ENCODE data around the gene ITGA4. TPM values are rescaled to one million over a fixed set of nuclear protein-coding genes. Genes with fewer than 3 reads are reported as not detected.
"Not testable (repeated sequence)": the region's sequence is repeated elsewhere in the genome, so short reads cannot be mapped to it uniquely, and the experiment has no call there.

Gene ITGA4
- total RNA-seq (2014; rRNA removed; shearing (Covaris generic)), result 0.07 TPM in 1 of 2 replicates, not detected in the other
- polyA plus RNA-seq (2014; cell fraction: nucleus; rRNA removed), result 0.46 TPM in 1 of 2 replicates, not detected in the other

DNA sequence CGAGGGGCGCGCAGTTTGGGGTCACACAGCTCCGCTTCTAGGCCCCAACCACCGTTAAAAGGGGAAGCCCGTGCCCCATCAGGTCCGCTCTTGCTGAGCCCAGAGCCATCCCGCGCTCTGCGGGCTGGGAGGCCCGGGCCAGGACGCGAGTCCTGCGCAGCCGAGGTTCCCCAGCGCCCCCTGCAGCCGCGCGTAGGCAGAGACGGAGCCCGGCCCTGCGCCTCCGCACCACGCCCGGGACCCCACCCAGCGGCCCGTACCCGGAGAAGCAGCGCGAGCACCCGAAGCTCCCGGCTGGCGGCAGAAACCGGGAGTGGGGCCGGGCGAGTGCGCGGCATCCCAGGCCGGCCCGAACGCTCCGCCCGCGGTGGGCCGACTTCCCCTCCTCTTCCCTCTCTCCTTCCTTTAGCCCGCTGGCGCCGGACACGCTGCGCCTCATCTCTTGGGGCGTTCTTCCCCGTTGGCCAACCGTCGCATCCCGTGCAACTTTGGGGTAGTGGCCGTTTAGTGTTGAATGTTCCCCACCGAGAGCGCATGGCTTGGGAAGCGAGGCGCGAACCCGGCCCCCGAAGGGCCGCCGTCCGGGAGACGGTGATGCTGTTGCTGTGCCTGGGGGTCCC is at the start of gene ITGA4:
Gene ITGA4, plus strand, starts transcription at position 266 of the 620 bp plus-strand sequence. Its CDS starts 269 bp downstream, at position 535.
- DNase-seq (ENCODE audit: extremely low read depth, low read depth), result peak; percentile 18

DNA sequence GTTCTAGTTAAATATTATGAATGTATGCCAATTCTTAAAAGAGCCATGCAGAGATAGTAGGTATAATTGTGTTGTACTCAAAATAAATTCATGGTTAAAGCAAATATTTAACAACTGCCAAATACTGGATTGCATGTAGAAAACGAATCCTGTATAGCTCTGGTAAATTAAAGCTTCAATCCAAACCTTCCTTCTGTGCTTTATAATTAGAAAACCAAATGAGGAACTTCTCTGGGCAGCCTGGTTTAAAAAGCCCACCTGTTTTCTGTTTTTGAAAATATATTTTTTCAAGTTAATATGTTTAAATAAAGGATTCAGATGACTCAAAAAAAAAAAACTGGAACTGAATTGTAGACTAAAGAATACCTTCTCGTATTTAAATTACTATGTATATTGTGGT is 48.3 kb upstream of the ITGA4 start:
- no peak for DNase-seq (ENCODE audit: extremely low read depth, low read depth)

DNA sequence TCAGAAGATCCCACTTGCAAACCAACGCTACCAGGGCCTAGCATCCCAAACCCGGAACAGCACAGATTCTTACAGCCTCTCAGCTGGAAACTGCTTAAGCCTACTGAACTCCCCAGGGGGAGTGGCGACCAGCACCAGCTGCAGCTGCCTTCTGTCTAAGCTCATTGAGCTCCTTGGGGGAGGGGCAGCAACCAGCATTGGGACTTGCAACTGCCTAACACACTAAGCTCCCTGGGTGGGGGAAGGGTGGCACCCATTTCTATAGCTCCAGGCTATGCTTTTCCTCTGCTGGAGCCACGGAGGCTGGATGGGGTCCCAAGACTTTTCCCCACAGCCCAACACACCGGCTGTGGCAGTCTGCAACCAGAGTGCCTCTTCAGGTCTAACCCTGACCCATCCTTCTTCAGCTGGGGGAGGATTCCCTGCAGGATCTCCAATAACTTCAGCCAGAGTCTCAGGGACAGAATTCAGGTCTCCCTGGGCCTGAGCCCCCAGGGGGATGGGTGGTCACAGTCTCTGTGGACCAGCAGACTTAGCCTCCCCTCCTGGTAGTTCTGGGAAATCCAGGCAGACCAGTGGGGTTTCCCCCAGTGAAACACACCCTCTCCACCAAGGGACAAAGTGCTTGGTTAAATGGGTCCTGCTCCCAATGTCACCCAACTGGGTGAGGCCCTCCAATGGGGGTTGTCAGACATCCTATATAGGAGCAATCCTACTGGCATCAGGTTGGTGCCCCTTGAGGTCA is 45.9 kb upstream of the ITGA4 start:
- DNase-seq (ENCODE audit: extremely low read depth, low read depth), result no peak

DNA sequence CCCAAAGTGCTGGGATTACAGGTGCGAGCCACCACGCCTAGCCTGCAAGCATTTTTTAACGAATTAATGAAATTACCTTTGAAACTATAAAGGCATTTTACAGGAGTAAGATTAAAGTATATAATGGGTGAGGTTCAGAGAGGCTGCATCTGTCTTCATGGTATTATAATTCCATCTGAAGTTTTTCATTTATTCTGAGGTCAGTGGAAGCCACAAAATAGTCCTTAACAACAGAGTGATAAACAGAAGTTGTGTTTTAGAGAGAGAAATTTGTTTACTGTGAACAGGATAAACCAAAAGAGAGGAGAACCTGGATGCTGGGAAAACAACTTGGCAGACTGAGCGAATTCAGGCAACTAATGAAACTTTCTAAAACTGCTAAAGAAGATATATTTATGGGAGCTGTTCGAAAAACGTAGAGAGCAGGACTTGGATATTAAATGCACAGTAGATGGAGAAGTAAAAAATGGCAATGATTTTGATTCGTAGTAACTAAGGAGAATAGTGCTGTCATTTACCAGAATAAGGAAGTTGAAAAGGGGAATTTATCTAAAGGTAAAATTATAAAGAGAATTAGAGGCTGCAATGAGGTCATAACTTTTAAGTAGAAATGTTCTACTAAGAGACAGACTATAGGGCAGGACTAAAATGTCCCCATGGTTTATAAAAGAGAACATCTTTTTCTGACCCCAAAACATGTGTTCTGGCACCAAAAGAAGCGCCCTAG is 37.9 kb upstream of the ITGA4 start:
- no peak for DNase-seq (ENCODE audit: extremely low read depth, low read depth)

DNA sequence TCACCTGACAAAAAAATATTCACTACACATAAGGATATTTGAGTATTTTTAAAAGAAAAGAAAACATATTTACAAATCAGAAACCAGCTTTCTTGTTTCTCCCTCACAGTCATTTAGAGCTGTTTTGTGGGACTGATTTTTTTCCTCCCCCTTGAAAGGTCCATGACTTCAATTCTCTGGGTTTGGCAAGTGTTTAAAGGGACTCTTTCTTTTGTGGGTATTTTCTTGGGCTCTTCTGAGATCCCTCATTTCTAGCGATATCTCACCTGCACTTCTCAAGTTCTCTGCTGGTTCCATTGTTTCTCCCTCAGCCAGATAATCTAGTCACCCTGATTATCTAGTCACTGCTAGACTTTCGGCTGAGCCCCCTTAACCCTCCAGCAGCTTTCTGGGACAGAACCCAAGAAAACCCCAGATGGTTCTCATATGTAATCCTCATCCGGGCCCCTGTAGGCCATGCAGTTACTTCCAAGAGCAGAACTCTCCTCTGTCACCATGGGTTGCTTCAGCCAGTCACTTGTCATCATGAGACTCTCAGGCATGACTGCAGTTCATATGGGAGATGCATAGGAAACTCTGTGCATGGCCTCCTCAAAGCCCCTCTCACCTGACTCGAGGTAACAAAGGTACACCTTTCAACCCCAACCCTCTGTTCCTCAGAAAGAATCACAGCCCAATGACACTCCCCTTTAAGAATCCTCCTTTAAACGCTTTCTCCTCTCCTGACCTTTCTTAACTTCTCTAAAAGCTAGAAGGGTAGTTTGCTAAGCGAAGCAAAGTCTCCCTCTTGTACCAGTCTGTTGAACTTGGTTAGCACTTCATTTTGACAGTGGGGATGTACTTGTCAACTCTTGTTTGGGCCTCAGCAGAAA is 36.7 kb upstream of the ITGA4 start:
- DNase-seq (ENCODE audit: extremely low read depth, low read depth), result no peak

DNA sequence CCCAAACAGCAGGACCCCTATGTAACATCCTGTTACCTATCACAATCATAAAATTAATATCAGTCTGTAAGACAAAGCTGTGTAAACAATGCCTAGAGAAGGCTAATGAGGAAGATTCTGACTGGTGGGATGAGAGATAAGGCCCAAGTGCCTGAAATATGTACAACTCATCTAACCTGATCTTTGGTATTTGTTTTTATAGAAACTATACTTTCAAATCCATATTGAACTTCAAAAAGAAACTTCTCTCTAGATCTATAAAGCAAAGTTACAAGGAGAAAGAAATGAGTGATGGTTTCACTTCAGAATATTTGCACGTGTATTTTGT is 36.1 kb upstream of the ITGA4 start:
- DNase-seq (ENCODE audit: extremely low read depth, low read depth), result no peak

DNA sequence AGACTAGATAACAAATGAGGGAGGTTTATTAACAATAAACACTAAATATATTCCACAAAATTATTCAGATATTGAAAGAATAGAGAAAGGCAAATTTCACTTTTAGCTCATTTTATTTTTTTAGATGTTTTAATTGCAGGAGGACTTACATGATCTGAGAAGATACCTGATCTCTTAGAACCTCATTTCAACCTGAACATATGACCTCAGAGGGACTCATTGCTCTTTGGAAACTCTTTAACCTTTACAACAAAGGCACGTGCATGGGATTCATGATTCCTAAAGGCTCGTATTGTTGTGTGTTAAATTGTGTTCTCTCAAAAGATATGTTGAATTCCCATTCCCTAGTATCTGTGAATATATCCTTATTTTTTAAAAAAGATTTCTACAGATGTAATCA is 35.7 kb upstream of the ITGA4 start:
- DNase-seq (ENCODE audit: extremely low read depth, low read depth), result no peak

DNA sequence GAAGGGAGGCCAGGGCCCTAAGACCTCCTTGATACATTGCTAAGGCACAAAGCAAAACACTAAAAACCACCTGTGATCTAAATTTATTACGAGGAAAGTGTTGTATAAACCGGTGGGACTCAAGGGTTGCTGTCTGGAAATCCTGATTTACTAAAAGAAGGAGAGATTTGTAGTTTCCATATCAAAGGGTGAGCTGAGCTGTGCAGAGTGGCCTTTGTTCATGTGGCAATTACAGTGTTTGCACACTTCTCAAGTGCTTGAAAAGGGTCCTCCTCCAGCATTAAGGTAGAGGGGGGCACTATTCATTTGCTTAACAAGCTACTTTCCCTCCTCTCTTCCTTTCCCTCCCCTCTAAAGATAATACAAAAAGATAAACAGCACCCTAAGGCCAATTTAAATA is 30.5 kb upstream of the ITGA4 start:
- DNase-seq (ENCODE audit: extremely low read depth, low read depth), result no peak

DNA sequence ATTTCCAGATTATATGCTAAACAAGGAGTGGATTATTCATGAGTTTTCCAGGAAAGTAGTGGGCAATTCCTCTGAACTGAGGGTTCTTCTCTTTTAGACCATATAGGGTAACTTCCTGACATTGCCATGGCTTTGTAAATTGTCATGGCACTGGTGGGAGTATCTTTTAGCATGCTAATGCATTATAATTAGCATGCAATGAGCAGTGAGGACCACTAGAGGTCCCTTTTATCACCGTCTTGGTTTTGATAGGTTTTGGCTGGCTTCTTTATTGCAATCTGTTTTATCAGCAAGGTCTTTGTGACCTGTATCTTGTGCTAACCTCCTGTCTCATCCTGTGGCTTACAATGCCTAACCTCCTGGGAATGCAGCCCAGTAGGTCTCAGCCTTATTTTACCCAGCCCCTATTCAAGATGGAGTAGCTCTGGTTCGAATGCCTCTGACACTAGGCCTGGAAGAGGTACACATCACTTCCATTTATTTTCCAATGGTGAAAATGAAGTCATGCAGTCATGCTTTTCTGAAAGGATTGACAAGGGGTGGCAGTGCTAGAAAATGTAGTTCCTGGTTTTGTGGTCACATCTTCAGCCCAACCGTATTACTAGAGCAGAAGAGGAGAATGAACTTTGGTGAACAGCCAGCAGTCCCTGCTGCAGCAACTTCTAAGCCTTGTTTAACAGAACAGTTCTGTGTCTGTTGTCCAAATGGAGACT is 26.6 kb upstream of the ITGA4 start:
- DNase-seq (ENCODE audit: extremely low read depth, low read depth), result no peak

DNA sequence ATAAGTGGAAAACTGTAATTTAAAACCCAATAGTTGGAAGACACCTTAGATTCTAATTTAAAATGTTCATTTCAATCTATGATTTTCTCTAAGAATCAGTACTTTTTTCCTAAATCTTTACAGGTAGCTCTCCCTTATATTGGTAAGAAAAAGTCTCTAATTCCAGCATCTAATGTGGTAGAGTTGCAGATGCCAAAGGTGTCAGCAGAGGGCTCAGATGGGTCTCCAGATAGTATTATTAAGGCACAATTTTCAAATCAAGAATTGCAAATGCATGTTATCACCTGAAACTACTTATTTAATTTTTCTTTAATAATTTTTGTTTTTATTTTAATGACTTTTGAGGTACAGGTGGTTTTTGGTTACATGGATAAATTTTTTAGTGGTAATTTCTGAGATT is 25.5 kb upstream of the ITGA4 start:
- DNase-seq (ENCODE audit: extremely low read depth, low read depth), result no peak

DNA sequence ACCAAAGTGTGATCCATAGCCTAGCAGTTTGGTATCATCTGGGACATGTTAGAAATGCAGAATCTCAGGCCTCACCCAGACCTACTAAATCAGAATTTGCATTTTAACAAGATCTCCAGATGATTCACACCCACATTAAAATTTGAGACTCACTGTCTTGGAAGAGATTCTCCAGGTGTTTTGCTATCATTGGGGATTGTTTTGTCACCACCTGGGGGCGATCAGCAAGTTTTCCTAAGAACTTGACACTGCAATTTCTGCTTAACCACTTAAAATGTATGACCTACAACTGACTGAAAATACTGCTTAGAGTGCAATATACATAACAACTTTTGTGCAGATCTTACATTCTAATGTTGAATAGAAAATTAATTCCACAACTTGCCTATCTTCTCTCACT is 18.9 kb upstream of the ITGA4 start:
- no peak for DNase-seq (ENCODE audit: extremely low read depth, low read depth)

DNA sequence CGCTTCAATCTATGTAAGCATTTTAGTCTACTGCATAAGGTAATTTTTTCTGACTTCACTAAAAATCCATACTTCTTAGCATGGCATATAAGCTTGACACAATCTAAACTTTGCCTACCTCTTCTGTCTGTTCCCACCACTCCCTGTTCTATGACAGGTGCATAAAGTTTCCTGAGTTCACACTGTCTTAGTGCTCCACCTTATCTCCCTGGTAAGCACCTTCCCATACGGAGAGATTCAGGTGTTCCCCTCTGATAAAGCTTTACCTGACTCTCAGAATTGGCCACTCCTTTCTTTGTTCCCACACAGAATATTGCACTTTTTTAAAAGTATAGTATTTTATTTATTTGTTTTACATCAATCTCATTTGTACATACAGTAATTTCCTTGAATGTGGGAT is 16.8 kb upstream of the ITGA4 start:
- no peak for DNase-seq (ENCODE audit: extremely low read depth, low read depth)

DNA sequence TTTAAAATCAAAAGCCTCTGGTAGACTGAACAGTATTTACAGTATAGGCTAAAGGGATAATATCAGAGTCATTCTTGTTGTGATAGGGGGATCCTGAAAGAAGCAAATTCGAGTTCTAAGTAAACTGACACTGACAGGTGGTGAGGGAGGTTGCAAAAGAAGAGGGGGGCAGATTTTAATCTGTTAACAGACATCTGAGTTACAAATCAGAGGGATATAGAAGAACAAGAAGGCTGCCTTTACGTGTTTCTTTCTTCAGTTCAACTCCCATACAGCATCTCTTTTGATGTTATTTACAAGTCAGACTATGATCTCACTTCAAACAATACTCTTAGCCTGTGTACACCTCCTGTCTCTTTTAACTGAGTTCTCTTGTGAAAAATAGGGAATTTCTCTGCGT is 16.3 kb upstream of the ITGA4 start:
- DNase-seq (ENCODE audit: extremely low read depth, low read depth), result no peak

DNA sequence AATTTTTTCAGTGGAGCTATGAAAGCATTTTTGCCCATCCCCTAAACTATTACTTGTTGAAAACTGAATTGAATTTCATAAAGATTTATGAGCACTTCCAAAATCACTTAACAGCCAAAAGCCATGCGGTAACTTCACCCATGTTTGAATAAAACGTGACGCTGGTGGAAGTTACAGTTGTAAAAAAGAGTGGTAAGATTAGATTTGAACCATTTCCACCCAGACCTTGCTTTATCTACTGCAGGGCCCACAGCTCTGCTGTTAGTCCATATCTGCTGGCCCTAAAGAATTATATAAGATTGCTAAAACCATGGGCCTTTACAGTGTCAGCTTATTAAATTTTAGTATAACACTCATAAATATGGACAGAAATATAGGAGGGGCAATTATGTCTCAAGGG is 15.5 kb upstream of the ITGA4 start:
- no peak for DNase-seq (ENCODE audit: extremely low read depth, low read depth)

DNA sequence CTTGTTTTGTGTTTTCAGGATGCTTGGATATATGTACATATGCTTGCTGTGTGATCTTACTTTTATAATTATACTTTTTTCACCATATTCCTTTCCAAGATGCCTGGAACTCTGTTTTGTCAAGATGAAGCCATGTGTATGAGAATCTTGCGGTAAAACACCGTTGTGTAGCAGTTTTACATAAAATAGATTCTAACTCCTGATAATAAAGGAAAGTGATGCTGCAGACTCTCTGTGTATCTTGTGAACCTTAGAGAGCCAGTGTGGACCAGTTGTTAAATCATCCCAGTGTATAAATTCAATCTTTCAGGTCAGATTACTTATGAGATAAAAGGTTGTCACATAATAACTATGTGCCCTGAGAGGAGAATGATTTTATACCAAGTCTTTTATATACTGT is 12.5 kb upstream of the ITGA4 start:
- DNase-seq (ENCODE audit: extremely low read depth, low read depth), result no peak

DNA sequence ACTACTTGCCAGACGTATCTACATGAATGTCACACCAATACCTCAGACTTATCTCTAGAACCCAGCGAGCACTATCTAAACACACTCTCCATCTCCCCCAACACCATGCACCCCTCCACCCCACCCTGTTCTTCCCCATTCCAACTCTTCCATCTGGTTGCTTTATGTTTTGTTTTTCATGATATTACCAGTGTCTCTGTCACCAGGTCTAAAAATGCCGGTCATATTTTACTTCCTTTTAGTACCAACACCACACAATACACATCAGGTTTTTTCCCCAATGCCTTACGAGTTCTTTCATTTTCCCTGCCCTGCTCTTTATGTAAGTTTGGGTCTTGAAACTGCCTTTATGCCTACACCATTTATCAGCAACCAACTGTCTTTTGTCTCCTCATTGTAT is 10.2 kb upstream of the ITGA4 start:
- DNase-seq (ENCODE audit: extremely low read depth, low read depth), result no peak

DNA sequence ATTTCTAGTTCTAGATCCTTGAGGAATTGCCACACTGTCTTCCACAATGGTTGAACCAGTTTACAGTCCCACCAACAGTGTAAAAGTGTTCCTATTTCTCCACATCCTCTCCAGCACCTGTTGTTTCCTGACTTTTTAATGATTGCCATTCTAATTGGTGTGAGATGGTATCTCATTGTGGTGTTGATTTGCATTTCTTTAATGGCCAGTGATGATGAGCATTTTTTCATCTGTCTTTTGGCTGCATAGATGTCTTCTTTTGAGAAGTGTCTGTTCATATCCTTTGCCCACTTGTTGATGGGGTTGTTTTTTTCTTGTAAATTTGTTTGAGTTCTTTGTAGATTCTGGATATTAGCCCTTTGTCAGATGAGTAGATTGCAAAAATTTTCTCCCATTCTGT is 7.9 kb upstream of the ITGA4 start:
- DNase-seq (ENCODE audit: extremely low read depth, low read depth), result not testable (repeated sequence)

DNA sequence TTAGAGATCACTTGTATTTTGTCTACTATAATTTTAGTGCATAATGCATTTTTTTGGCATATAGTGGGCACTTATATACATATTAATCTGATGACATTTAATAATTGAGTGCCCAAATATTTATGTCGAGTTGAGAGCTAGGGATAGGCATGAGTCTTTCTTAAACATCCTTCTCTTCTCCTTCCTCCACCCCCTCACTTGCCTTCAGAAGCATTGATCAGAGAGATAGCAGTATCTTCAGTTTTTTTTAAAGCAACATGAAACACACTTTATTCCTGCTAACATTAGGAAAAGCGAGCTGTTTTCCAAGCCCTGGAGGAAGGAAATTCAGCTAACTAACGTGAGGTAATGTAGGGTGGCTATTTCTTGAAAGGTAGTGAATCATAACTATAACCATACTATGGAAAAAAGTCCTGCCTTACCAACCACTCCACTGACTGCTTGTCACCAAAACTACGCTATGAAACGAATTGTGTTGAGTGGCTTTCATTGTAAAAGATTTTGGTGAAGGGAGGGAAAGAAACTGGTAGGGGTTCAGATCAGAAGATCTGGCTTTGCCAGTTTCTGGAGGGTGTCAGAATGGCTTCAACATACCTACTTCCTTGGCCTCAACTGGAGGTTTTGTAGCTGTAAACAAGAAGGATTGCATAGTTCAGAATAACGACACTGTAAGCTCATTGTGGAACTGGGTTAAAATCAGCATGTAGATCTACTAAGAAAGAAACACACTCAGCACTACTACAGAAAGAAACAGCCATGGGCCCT is 2.3 kb upstream of the ITGA4 start:
- DNase-seq (ENCODE audit: extremely low read depth, low read depth), result no peak

DNA sequence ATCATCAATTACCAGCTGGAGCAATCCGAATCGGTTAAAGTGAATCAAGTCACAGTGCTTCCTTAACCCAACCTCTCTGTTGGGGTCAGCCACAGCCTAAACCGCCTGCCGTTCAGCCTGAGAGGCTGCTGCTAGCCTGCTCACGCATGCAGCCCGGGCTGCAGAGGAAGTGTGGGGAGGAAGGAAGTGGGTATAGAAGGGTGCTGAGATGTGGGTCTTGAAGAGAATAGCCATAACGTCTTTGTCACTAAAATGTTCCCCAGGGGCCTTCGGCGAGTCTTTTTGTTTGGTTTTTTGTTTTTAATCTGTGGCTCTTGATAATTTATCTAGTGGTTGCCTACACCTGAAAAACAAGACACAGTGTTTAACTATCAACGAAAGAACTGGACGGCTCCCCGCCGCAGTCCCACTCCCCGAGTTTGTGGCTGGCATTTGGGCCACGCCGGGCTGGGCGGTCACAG is 496 bp upstream of the ITGA4 start:
- no peak for DNase-seq (ENCODE audit: extremely low read depth, low read depth)
